HepG2 (cell line): ENCODE results near the gene CRYGS. TPM values are rescaled to one million over a fixed set of nuclear protein-coding genes. Genes with fewer than 3 reads are reported as not detected.

Experiments
- DPF2 ChIP-seq: sonication (generic); formaldehyde crosslinking; IDR thresholded peaks from 2 replicates; pipeline ENCODE4 v1.4.0; 2020; ENCODE audit warnings: mild to moderate bottlenecking, low read depth, missing genetic modification reagents, borderline replicate concordance
- ERF ChIP-seq: IDR thresholded peaks from 2 replicates; pipeline ENCODE4 v1.6.1; 2018; ENCODE audit warnings: missing biosample characterization, missing genetic modification reagents
- FOSL2 ChIP-seq: sonication (generic); formaldehyde crosslinking; IDR thresholded peaks from 2 replicates; pipeline ENCODE4 v1.4.0; 2020; ENCODE audit warnings: missing genetic modification reagents
- GATAD2A ChIP-seq: IDR thresholded peaks from 2 replicates; pipeline ENCODE4 v1.6.1; 2016
- HHEX ChIP-seq: IDR thresholded peaks from 2 replicates; pipeline ENCODE4 v1.6.1; 2016; ENCODE audit warnings: control low read depth
- HNF4G ChIP-seq, 2 experiments: sonication (generic) in 1 of 2; formaldehyde crosslinking in 1 of 2; IDR thresholded peaks; 2 replicates each; pipeline versions ENCODE4 v1.4.0 to v1.6.1; 2011 to 2020; ENCODE audit warnings: borderline replicate concordance in 2 of 2, low read depth in 2 of 2, mild to moderate bottlenecking in 2 of 2, low read length in 1 of 2, missing genetic modification reagents in 1 of 2, moderate library complexity in 1 of 2
- KAT8 ChIP-seq: IDR thresholded peaks from 2 replicates; pipeline ENCODE4 v1.6.1; 2016; ENCODE audit warnings: missing genetic modification reagents, missing compliant biosample characterization
- NPAS2 ChIP-seq: sonication (generic); formaldehyde crosslinking; IDR thresholded peaks from 2 replicates; pipeline ENCODE4 v1.8.0; 2022; ENCODE audit warnings: mild to moderate bottlenecking, missing genetic modification reagents, borderline replicate concordance
- ONECUT2 ChIP-seq: sonication (generic); formaldehyde crosslinking; IDR thresholded peaks from 2 replicates; pipeline ENCODE4 v1.4.0; 2020; ENCODE audit warnings: missing genetic modification reagents
- PCBP1 ChIP-seq: fragments of 200-400 bp; formaldehyde crosslinking; IDR thresholded peaks from 2 replicates; pipeline ENCODE4 v1.6.1; 2017; ENCODE audit warnings: mild to moderate bottlenecking, low read depth, low read length, borderline replicate concordance
- PCBP2 ChIP-seq: fragments of 200-400 bp; formaldehyde crosslinking; optimal IDR thresholded peaks from 2 replicates; pipeline ENCODE3; 2018; ENCODE audit warnings: low read length, low read depth; ENCODE audit not compliant: poor library complexity, severe bottlenecking
- RORA ChIP-seq: sonication (generic); formaldehyde crosslinking; IDR thresholded peaks from 2 replicates; pipeline ENCODE4 v1.5.0; 2020; ENCODE audit warnings: mild to moderate bottlenecking, missing genetic modification reagents, moderate library complexity
- SOX13 ChIP-seq, 3 experiments: fragments of 450-650 bp in 1 of 3; sonication (generic) in 1 of 3; formaldehyde crosslinking in 1 of 3; IDR thresholded peaks in 2 of 3; conservative IDR thresholded peaks in 1 of 3; 2 replicates each; pipeline versions ENCODE4 v1.5.0 to v1.6.1; 2016 to 2020; ENCODE audit warnings: antibody characterized with exemption in 1 of 3, mild to moderate bottlenecking in 1 of 3, missing compliant biosample characterization in 1 of 3, missing genetic modification reagents in 1 of 3, moderate library complexity in 1 of 3
- ZNF17 ChIP-seq: sonication (generic); formaldehyde crosslinking; IDR thresholded peaks from 2 replicates; pipeline ENCODE4 v1.5.0; 2020; ENCODE audit warnings: mild to moderate bottlenecking, missing genetic modification reagents
- ZNF546 ChIP-seq: sonication (generic); formaldehyde crosslinking; conservative IDR thresholded peaks from 2 replicates; pipeline ENCODE4 v1.8.1; 2023; ENCODE audit warnings: mild to moderate bottlenecking, missing genetic modification reagents
- ZNF549 ChIP-seq: sonication (generic); formaldehyde crosslinking; IDR thresholded peaks from 2 replicates; pipeline ENCODE4 v1.5.0; 2020; ENCODE audit warnings: missing genetic modification reagents
- ZNF629 ChIP-seq: sonication (generic); formaldehyde crosslinking; conservative IDR thresholded peaks from 2 replicates; pipeline ENCODE4 v1.5.0; 2020; ENCODE audit warnings: missing genetic modification reagents
- ZNF644 ChIP-seq: IDR thresholded peaks from 2 replicates; pipeline ENCODE4 v1.6.1; 2016; ENCODE audit warnings: low read depth
- polyA plus RNA-seq, 8 experiments: library from polyadenylated mRNA; depleted of rRNA in 3 of 8; stranded (reverse) in 7 of 8; unstranded in 1 of 8; fragments of >200 nt; fragmentation: Illumina TruSeq in 4 of 8; extraction: Trizol in 4 of 8; gene quantifications; 2 replicates each; pipeline versions ENCODE4 v1.2.1 to v1.2.3, GENCODE V29; 2011 to 2016; ENCODE audit warnings: low read depth in 4 of 8, missing spikeins in 1 of 8, mixed read lengths in 1 of 8; ENCODE audit not compliant: insufficient read depth in 1 of 8
- total RNA-seq, 5 experiments: library from RNA; depleted of rRNA; stranded (reverse); fragments of >200 nt; fragmentation: Illumina TruSeq; extraction: Trizol; gene quantifications; 2 replicates each; pipeline ENCODE4 v1.2.3, GENCODE V29; 2016; ENCODE audit warnings: low read depth in 1 of 5
- TF ChIP-seq, protein P1 (sequence below): sonication (generic); formaldehyde crosslinking; IDR thresholded peaks from 2 replicates; pipeline ENCODE4 v1.8.0; 2022; ENCODE audit warnings: mild to moderate bottlenecking, missing genetic modification reagents
- TF ChIP-seq, protein P2 (sequence below): IDR thresholded peaks from 2 replicates; pipeline ENCODE4 v1.6.1; 2018; ENCODE audit warnings: missing genetic modification reagents, mild to moderate bottlenecking, missing compliant biosample characterization
- TF ChIP-seq, protein P3 (sequence below): sonication (generic); formaldehyde crosslinking; IDR thresholded peaks from 2 replicates; pipeline ENCODE4 v1.9.0; 2021; ENCODE audit warnings: missing genetic modification reagents, borderline replicate concordance

The CRYGS gene
- total and polyA plus RNA-seq, 2 of the 13 experiments (the other 11 are each of a cell fraction or from before 2014, with no cell fraction given) = 2.1 to 6.7 TPM

DNA sequence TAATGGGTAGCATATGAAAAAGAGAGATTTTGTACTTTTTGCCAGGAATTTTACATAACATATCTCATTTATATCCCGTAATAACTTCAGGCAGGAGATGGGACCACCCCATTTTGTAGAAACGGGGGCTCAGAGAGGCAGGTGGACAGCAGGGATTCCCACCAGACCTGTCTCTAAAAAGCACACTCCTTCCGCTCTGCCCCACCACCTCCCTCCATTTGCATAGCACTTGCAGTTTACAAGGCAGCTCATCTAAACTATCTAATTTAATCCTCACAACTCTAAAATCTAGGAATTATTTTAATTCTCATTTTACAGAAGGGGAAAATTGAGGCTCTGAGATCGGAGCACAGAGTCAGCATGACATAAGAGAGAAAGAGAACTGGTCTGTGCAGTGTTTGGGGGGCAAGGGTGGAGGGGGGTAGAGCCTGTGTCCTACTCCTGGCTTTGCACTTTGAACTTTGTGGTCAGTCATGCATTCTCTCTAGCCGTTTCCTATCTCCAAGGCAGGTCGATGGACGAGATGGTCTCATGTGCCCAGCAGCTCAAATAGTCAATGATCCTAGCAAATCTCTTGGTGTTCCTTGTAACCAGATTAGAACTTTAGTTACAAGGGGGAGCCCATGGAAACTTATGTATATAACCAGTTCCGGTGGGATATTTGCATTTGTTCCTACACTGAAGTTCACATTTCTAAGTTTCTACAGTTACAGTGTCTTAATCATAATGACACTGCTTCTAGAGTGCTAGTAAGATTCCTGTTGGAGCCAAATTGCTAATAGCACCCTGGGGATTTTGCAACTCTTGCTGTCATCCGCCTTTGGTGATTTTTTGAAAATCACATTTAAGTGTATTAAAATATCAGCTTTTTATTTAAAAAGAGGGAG, 18.6 kb downstream of the CRYGS start (continued):
- TF ChIP-seq, protein P1, sequence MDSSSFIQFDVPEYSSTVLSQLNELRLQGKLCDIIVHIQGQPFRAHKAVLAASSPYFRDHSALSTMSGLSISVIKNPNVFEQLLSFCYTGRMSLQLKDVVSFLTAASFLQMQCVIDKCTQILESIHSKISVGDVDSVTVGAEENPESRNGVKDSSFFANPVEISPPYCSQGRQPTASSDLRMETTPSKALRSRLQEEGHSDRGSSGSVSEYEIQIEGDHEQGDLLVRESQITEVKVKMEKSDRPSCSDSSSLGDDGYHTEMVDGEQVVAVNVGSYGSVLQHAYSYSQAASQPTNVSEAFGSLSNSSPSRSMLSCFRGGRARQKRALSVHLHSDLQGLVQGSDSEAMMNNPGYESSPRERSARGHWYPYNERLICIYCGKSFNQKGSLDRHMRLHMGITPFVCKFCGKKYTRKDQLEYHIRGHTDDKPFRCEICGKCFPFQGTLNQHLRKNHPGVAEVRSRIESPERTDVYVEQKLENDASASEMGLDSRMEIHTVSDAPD = no peak
- TF ChIP-seq ZNF549 (CRISPR knock-in tag) (peak; percentile 67; the same call in 1 of the 2 replicates), ZNF629 (CRISPR knock-in tag) (0 out of 2 replicates have a peak, but pooled peaks have one; percentile 20), PCBP1 (no peak), FOSL2 (CRISPR knock-in tag) (0 out of 2 replicates have a peak, but pooled peaks have one; percentile 11), SOX13 (IDR thresholded peaks at IDR 0.05) (no peak), SOX13 (CRISPR knock-in tag; conservative IDR thresholded peaks at IDR 0.05 in 1 of 2, IDR thresholded peaks at IDR 0.05 in 1 of 2) (0 out of 4 replicates have a peak, but pooled peaks of 1 of the 2 experiments have one; percentile 24), HHEX (CRISPR knock-in tag) (no peak), ONECUT2 (CRISPR knock-in tag) (0 out of 2 replicates have a peak, but pooled peaks have one; percentile 63), NPAS2 (no peak), RORA (CRISPR knock-in tag) (no peak), ZNF546 (CRISPR knock-in tag) (no peak), ZNF17 (CRISPR knock-in tag) (no peak), PCBP2 (no peak), ZNF644 (CRISPR knock-in tag) (peak; percentile 89), KAT8 (peak; percentile 42; the same call in 1 of the 2 replicates), ERF (0 out of 2 replicates have a peak, but pooled peaks have one; percentile 31), DPF2 (CRISPR knock-in tag) (peak; percentile 18; the same call in 1 of the 2 replicates), GATAD2A (peak; percentile 75), HNF4G (IDR thresholded peaks at IDR 0.05; ENCODE audit: borderline replicate concordance, low read depth, low read length) (peak; percentile 79), HNF4G (CRISPR knock-in tag; IDR thresholded peaks at IDR 0.05; ENCODE audit: borderline replicate concordance, low read depth) (0 out of 2 replicates have a peak, but pooled peaks have one; percentile 11)
- TF ChIP-seq, protein P2, sequence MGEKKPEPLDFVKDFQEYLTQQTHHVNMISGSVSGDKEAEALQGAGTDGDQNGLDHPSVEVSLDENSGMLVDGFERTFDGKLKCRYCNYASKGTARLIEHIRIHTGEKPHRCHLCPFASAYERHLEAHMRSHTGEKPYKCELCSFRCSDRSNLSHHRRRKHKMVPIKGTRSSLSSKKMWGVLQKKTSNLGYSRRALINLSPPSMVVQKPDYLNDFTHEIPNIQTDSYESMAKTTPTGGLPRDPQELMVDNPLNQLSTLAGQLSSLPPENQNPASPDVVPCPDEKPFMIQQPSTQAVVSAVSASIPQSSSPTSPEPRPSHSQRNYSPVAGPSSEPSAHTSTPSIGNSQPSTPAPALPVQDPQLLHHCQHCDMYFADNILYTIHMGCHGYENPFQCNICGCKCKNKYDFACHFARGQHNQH (CRISPR knock-in tag) = 0 out of 2 replicates have a peak, but pooled peaks have one; percentile 20
- TF ChIP-seq, protein P3, sequence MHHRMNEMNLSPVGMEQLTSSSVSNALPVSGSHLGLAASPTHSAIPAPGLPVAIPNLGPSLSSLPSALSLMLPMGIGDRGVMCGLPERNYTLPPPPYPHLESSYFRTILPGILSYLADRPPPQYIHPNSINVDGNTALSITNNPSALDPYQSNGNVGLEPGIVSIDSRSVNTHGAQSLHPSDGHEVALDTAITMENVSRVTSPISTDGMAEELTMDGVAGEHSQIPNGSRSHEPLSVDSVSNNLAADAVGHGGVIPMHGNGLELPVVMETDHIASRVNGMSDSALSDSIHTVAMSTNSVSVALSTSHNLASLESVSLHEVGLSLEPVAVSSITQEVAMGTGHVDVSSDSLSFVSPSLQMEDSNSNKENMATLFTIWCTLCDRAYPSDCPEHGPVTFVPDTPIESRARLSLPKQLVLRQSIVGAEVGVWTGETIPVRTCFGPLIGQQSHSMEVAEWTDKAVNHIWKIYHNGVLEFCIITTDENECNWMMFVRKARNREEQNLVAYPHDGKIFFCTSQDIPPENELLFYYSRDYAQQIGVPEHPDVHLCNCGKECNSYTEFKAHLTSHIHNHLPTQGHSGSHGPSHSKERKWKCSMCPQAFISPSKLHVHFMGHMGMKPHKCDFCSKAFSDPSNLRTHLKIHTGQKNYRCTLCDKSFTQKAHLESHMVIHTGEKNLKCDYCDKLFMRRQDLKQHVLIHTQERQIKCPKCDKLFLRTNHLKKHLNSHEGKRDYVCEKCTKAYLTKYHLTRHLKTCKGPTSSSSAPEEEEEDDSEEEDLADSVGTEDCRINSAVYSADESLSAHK (CRISPR knock-in tag) = no peak
